ENCODE results near the gene SMCO3.

The SMCO3 gene

GRCh38 chr12:14770496-14771461, 43.2 kb downstream of the SMCO3 start (continued):
- no peak for TF ChIP-seq ZNF280D (tag by site-specific recombination; IDR thresholded peaks at IDR 0.05)
- TF ChIP-seq GLI2 (tag by site-specific recombination; IDR thresholded peaks at IDR 0.05; ENCODE audit: borderline replicate concordance, low read depth): no peak
- peak; percentile 95 for TF ChIP-seq SP3 (tag by site-specific recombination; IDR thresholded peaks at IDR 0.05)
- no peak for TF ChIP-seq ZNF140 (tag by site-specific recombination; IDR thresholded peaks at IDR 0.05)
- TF ChIP-seq FEZF1 (tag by site-specific recombination; IDR thresholded peaks at IDR 0.05): no peak
- TF ChIP-seq ZNF221 (tag by site-specific recombination; IDR thresholded peaks at IDR 0.05; ENCODE audit: borderline replicate concordance): no peak
- no peak for TF ChIP-seq ZNF621 (tag by site-specific recombination; IDR thresholded peaks at IDR 0.05)
- peak; percentile 61; the same call in 1 of the 2 replicates for TF ChIP-seq SP7 (tag by site-specific recombination; IDR thresholded peaks at IDR 0.05)
- no peak for TF ChIP-seq ZNF341 (tag by site-specific recombination; IDR thresholded peaks at IDR 0.05; ENCODE audit: low read depth)
- no peak for TF ChIP-seq ZNF302 (tag by site-specific recombination; IDR thresholded peaks at IDR 0.05; ENCODE audit: low read depth)
- no peak for TF ChIP-seq ZBTB7A (tag by site-specific recombination; IDR thresholded peaks at IDR 0.05; ENCODE audit: low read depth)
- TF ChIP-seq ATF2 (tag by site-specific recombination; IDR thresholded peaks at IDR 0.05; ENCODE audit: low read depth): no peak
- TF ChIP-seq ZNF558 (tag by site-specific recombination; IDR thresholded peaks at IDR 0.05): no peak
- TF ChIP-seq GLIS1 (tag by site-specific recombination; IDR thresholded peaks at IDR 0.05): no peak
- peak; percentile 48; the same call in 1 of the 2 replicates for TF ChIP-seq ZNF24 (tag by site-specific recombination; IDR thresholded peaks at IDR 0.05)
- TF ChIP-seq, protein P1, sequence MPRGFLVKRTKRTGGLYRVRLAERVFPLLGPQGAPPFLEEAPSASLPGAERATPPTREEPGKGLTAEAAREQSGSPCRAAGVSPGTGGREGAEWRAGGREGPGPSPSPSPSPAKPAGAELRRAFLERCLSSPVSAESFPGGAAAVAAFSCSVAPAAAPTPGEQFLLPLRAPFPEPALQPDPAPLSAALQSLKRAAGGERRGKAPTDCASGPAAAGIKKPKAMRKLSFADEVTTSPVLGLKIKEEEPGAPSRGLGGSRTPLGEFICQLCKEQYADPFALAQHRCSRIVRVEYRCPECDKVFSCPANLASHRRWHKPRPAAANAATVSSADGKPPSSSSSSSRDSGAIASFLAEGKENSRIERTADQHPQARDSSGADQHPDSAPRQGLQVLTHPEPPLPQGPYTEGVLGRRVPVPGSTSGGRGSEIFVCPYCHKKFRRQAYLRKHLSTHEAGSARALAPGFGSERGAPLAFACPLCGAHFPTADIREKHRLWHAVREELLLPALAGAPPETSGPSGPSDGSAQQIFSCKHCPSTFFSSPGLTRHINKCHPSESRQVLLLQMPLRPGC (tag by site-specific recombination; IDR thresholded peaks at IDR 0.05): peak; percentile 31; the same call in 1 of the 2 replicates
- TF ChIP-seq ZNF549 (tag by site-specific recombination; IDR thresholded peaks at IDR 0.05): no peak
- TF ChIP-seq ZNF670 (tag by site-specific recombination; IDR thresholded peaks at IDR 0.05; ENCODE audit: low read depth): no peak
- peak; percentile 52; the same call in 1 of the 2 replicates for TF ChIP-seq ZFHX2 (tag by site-specific recombination; conservative IDR thresholded peaks at IDR 0.05)
- no peak for TF ChIP-seq PBX3 (CRISPR knock-in tag; IDR thresholded peaks at IDR 0.05)
- no peak for TF ChIP-seq PRDM1 (tag by site-specific recombination; IDR thresholded peaks at IDR 0.05)
- TF ChIP-seq SCRT2 (tag by site-specific recombination; IDR thresholded peaks at IDR 0.05): no peak
- no peak; the same call in 1 of the 2 replicates for TF ChIP-seq ZNF10 (tag by site-specific recombination; IDR thresholded peaks at IDR 0.05)
- TF ChIP-seq BCL11A (tag by site-specific recombination; IDR thresholded peaks at IDR 0.05; ENCODE audit: low read depth): no peak
- TF ChIP-seq ZNF366 (tag by site-specific recombination; conservative IDR thresholded peaks at IDR 0.05): no peak
- TF ChIP-seq ZNF626 (tag by site-specific recombination; IDR thresholded peaks at IDR 0.05): no peak
- 0 out of 2 replicates have a peak, but pooled peaks have one; percentile 17 for TF ChIP-seq ZNF518A (tag by site-specific recombination; conservative IDR thresholded peaks at IDR 0.05; ENCODE audit: low read depth)

Measured in HEK293 (cell line).